Measurements from ENCODE around the gene LSM12. TPM values are rescaled to one million over a fixed set of nuclear protein-coding genes. Genes with fewer than 3 reads are reported as not detected.

LSM12 gene
- 10 to 100 TPM; 37.9 to 60.7 (median 43.8) TPM for total RNA-seq
- polyA plus RNA-seq, result 10 to 100 TPM; 25.2 to 41.7 TPM
- long read RNA-seq, donor 1, transcript LSM12-201 (5 exons, 2,308 nt), result major isoform, 11 of 13 reads
- long read RNA-seq, donor 1, partial matches to known transcripts, result 0 of 13 reads
- long read RNA-seq, donor 1, other reads (novel, unspliced or antisense), result 2 of 13 reads
- long read RNA-seq, donor 2, transcript LSM12-201 (5 exons, 2,308 nt), result major isoform, 8 of 18 reads
- long read RNA-seq, donor 2, partial matches to known transcripts, result 1 of 18 reads
- long read RNA-seq, donor 2, other reads (novel, unspliced or antisense), result 7 of 18 reads
- long read RNA-seq, donor 3, transcript LSM12-201 (5 exons, 2,308 nt), result major isoform, 59 of 96 reads
- long read RNA-seq, donor 3, partial matches to known transcripts, result 3 of 96 reads
- long read RNA-seq, donor 3, other reads (novel, unspliced or antisense), result 32 of 96 reads

DNA sequence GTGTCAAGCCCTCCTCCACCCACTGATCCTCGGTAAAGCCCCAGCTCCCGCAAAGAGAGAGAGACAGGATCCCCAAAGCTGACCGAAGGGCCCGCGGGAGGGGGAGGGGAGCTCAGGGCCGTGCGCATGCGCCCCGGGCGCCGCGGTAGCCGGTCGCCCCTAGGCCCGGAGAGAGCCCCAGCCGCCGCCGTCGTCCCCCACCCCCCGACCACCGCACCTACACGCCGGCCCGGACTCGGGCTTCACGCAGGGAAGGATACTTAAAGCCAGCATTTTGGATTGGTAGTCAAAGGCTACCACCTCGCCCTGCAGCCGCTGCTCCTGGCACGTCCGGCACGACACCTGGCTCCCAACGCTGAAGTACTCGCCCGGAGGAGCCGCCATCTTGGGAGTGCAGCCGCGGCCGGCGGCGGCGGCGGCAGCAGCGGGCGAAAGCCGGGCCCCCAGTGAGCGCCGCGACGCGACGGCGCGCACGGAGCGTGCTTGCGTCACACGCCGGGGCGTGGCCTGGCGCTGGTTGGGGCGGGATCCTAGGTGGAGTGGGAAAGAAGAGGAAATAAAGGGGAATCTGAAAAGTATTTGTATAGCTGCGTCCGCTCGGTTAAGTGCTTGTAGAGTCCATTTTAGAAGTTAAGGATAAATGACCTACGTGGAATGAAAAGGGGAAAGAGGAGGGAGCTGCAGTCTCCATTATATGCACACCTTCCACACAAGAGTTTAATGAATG is at the start of gene LSM12:
LSM12 (minus strand) TSS at position 468 of the 727 bp plus-strand sequence; CDS start at position 384, 84 bp downstream.
- ATAC-seq (peak; percentile 69 to 87 (median 80)), DNase-seq (peak; percentile 89 to 93)
- H3K27me3 ChIP-seq, result no peaks in the 10 kb centered on the region
- peaks cover 0 to 35% (median 5%) of the 10 kb centered on the region in 9 donors for H3K36me3 ChIP-seq
- 0% methylated on average over 64 to 65 of the region's 65 CpGs for WGBS, 2 donors
- H3K4me1 ChIP-seq, result peaks cover 4 to 53% (median 30%) of the 10 kb centered on the region in 9 donors
- H3K9me3 ChIP-seq, result no peaks in the 10 kb centered on the region
- H3K4me3 ChIP-seq, result peak within 1 kb of the TSS; percentile 74 to 91 (median 78)
- peak within 1 kb of the TSS; percentile 87 to 96 (median 94) for H3K27ac ChIP-seq
- intact Hi-C loops (cut with DNase I), result loop anchor here in 2 of 10 donors (2.0 to 5.0 kb wide), 2 partner anchors 44 to 56 kb away; partner anchors contain the start of gene HDAC5 (in 1 of the 2)
- TF ChIP-seq, protein P1, sequence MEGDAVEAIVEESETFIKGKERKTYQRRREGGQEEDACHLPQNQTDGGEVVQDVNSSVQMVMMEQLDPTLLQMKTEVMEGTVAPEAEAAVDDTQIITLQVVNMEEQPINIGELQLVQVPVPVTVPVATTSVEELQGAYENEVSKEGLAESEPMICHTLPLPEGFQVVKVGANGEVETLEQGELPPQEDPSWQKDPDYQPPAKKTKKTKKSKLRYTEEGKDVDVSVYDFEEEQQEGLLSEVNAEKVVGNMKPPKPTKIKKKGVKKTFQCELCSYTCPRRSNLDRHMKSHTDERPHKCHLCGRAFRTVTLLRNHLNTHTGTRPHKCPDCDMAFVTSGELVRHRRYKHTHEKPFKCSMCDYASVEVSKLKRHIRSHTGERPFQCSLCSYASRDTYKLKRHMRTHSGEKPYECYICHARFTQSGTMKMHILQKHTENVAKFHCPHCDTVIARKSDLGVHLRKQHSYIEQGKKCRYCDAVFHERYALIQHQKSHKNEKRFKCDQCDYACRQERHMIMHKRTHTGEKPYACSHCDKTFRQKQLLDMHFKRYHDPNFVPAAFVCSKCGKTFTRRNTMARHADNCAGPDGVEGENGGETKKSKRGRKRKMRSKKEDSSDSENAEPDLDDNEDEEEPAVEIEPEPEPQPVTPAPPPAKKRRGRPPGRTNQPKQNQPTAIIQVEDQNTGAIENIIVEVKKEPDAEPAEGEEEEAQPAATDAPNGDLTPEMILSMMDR (IDR thresholded peaks at IDR 0.05), result no peak

- H3K4me3 ChIP-seq, result no peak overlapping the region
- intact Hi-C loops (cut with DNase I), result loop anchor here in 3 of 10 donors (5.0 to 10.0 kb wide), 3 partner anchors 101 to 171 kb away; partner anchors contain the start of genes PPY (in 1 of the 3) and TMEM101 (in 1 of the 3)
- 44 to 49% methylated on average over 11 of the region's 11 CpGs for WGBS, 2 donors
- TF ChIP-seq, protein P1 (IDR thresholded peaks at IDR 0.05), result peak; percentile 55 to 85 (median 80)
- no peaks in the 10 kb centered on the region for H3K9me3 ChIP-seq
- H3K27ac ChIP-seq, result peak overlapping the region in 5 of 10 donors; percentile 23 to 97 (median 50)
- peaks cover 0 to 40% (median 9%) of the 10 kb centered on the region in 9 donors for H3K36me3 ChIP-seq
- DNase-seq (no peak), ATAC-seq (no peak)
- peaks cover 37 to 98% (median 79%) of the 10 kb centered on the region in 9 donors for H3K4me1 ChIP-seq
- H3K27me3 ChIP-seq, result no peaks in the 10 kb centered on the region
These were observed 49.3 kb upstream of the LSM12 start for GRCh38 chr17:44115585-44116415.

GRCh38 chr17:44113868-44114840 is 47.7 kb upstream of the LSM12 start:
- intact Hi-C loops (cut with DNase I), result loop anchor here in 7 of 10 donors (2.0 to 10.0 kb wide), 5 partner anchors 17 to 169 kb away; partner anchors contain the start of genes G6PC3 (in 4 of the 7), PPY (in 1 of the 7) and TMEM101 (in 1 of the 7)
- 73 to 80% methylated on average over 9 of the region's 9 CpGs for WGBS, 2 donors

More at GRCh38 chr17:44113868-44114840, 47.7 kb upstream of the LSM12 start:
- peak overlapping the region in 8 of 10 donors; percentile 8 to 98 (median 92) for H3K27ac ChIP-seq
- DNase-seq (no peak), ATAC-seq (no peak)
- peaks cover 51 to 98% (median 79%) of the 10 kb centered on the region in 9 donors for H3K4me1 ChIP-seq
- TF ChIP-seq, protein P1 (IDR thresholded peaks at IDR 0.05), result no peak
- no peak overlapping the region for H3K4me3 ChIP-seq
- no peaks in the 10 kb centered on the region for H3K27me3 ChIP-seq
- no peaks in the 10 kb centered on the region for H3K9me3 ChIP-seq
- peaks cover 0 to 46% (median 9%) of the 10 kb centered on the region in 9 donors for H3K36me3 ChIP-seq
